ENCODE results near the gene CPED1. TPM values are rescaled to one million over a fixed set of nuclear protein-coding genes. Genes with fewer than 3 reads are reported as not detected.

The CPED1 gene
- total RNA-seq, 1 experiment from 2014 or later: 1.8 TPM

DNA sequence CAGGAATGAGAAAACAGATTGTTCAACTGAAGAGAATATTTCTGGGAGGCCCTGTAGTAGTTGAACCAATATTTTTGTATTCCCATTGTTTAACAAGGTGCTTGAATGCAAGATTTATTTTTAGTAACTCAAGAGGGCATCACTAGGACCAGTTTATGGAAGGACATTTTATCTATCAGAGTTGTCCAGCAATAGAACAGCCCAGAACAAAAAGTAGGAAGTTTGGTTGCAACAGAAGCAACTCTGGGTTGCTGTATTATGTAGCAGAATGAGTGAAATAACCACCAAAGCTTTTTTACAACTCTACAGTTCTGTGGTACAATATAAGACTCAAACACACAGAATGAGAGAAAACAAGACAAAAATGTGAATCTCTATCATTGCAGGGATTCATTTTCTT is 34.7 kb downstream of the CPED1 start:
- no peaks in the 10 kb centered on the region for H3K36me3 ChIP-seq (ENCODE audit: low read depth, low read length)
- no peak overlapping the region for H3K9ac ChIP-seq (ENCODE audit: low read length)
- H3K27ac ChIP-seq (ENCODE audit: low read length): no peak overlapping the region
- no peaks in the 10 kb centered on the region for H3K9me2 ChIP-seq (replicated peaks; ENCODE audit: low read length)
- ATAC-seq: no peak
- no peak overlapping the region for H3K4me3 ChIP-seq (ENCODE audit: low read length)
- H3K9me3 ChIP-seq (ENCODE audit: low read length): no peaks in the 10 kb centered on the region
- H2AFZ ChIP-seq (ENCODE audit: low read length): no peak overlapping the region
- peaks cover 32% of the 10 kb centered on the region for H3K4me1 ChIP-seq (ENCODE audit: insufficient read depth, low read length)
- intact Hi-C loops (cut with micrococcal nuclease): loop anchor here (2.0 kb wide), 1 partner anchor 18 kb away; no protein-coding TSS in a partner anchor
- no peaks in the 10 kb centered on the region for H3K79me2 ChIP-seq (ENCODE audit: low read length)
- DNase-seq: no peak
- no TSS peak for BruUV-seq (replicated peaks)
- POLR2A ChIA-PET (ENCODE audit: unreplicated experiment): interaction anchor here (0.5 kb wide), 1 partner anchor 21 kb away, joined by 3 read pairs; no protein-coding TSS in a partner anchor
- no peaks in the 10 kb centered on the region for H3F3A ChIP-seq (ENCODE audit: low read length, unreplicated experiment)
- no peak for TF ChIP-seq EZH2phosphoT487 (IDR thresholded peaks at IDR 0.05; ENCODE audit: borderline replicate concordance, low read length)
- TF ChIP-seq, protein P1, sequence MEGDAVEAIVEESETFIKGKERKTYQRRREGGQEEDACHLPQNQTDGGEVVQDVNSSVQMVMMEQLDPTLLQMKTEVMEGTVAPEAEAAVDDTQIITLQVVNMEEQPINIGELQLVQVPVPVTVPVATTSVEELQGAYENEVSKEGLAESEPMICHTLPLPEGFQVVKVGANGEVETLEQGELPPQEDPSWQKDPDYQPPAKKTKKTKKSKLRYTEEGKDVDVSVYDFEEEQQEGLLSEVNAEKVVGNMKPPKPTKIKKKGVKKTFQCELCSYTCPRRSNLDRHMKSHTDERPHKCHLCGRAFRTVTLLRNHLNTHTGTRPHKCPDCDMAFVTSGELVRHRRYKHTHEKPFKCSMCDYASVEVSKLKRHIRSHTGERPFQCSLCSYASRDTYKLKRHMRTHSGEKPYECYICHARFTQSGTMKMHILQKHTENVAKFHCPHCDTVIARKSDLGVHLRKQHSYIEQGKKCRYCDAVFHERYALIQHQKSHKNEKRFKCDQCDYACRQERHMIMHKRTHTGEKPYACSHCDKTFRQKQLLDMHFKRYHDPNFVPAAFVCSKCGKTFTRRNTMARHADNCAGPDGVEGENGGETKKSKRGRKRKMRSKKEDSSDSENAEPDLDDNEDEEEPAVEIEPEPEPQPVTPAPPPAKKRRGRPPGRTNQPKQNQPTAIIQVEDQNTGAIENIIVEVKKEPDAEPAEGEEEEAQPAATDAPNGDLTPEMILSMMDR (conservative IDR thresholded peaks at IDR 0.05; ENCODE audit: low read depth, low read length): no peak
- no peak for TF ChIP-seq EZH2 (IDR thresholded peaks at IDR 0.05; ENCODE audit: low read length, unreplicated experiment)
- CTCF ChIA-PET: no interaction called here
- no peaks in the 10 kb centered on the region for H4K20me1 ChIP-seq (ENCODE audit: low read length)
- H3K4me2 ChIP-seq (ENCODE audit: low read length): no peak overlapping the region
- H3K27me3 ChIP-seq (ENCODE audit: low read length): no peaks in the 10 kb centered on the region

DNA sequence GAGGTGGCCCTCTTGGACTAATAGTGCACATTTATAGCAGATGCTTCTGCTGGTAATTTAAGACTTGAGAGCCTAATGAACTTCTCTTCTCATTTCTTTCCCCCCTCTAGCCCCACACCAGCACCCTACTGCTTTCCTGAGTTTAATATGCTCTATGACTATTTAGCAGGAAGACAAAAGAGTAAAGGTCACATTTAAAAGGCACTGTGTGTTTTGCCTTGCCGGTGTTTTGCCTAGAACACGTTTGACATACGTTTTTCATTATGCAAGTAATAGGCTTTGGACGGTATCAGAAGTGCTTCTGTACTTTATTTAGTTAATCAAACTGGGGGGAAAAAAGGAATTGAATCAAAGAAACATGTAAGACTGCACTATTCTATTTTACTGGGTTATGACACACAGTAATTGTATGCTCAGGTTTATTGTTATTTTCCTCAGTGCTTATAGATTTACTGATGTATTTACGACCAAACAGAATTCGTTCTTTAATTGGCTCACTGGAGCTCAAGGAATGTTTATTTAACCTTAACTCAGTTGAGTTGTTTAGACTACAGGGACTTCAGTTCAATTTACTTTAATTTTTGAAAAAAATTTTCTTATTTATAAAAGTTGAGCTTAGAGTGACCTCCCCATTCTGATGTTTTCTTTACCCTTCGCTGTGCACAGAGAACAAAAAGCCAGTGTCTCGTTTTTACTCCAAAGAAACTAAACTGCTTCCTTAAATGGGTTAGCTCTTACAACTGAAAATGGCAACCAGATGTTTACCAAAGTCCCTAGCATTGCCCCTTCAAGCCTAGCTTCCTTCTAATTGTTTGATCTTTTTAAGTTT is 35.4 kb downstream of the CPED1 start:
- H2AFZ ChIP-seq (ENCODE audit: low read length): no peak overlapping the region
- no TSS peak for BruUV-seq (replicated peaks)
- H3K9me2 ChIP-seq (replicated peaks; ENCODE audit: low read length): no peaks in the 10 kb centered on the region
- H3K36me3 ChIP-seq (ENCODE audit: low read depth, low read length): no peaks in the 10 kb centered on the region
- no peaks in the 10 kb centered on the region for H4K20me1 ChIP-seq (ENCODE audit: low read length)
- H3K4me1 ChIP-seq (ENCODE audit: insufficient read depth, low read length): peaks cover 32% of the 10 kb centered on the region
- H3F3A ChIP-seq (ENCODE audit: low read length, unreplicated experiment): no peaks in the 10 kb centered on the region
- no peaks in the 10 kb centered on the region for H3K9me3 ChIP-seq (ENCODE audit: low read length)
- TF ChIP-seq, protein P1 (conservative IDR thresholded peaks at IDR 0.05; ENCODE audit: low read depth, low read length): no peak
- TF ChIP-seq EZH2phosphoT487 (IDR thresholded peaks at IDR 0.05; ENCODE audit: borderline replicate concordance, low read length) (no peak), EZH2 (IDR thresholded peaks at IDR 0.05; ENCODE audit: low read length, unreplicated experiment) (no peak)
- no peak overlapping the region for H3K27ac ChIP-seq (ENCODE audit: low read length)
- H3K9ac ChIP-seq (ENCODE audit: low read length): no peak overlapping the region
- intact Hi-C loops (cut with micrococcal nuclease): loop anchor here (2.0 kb wide), 1 partner anchor 17 kb away; no protein-coding TSS in a partner anchor
- CTCF ChIA-PET: no interaction called here
- no peak for DNase-seq
- no peaks in the 10 kb centered on the region for H3K27me3 ChIP-seq (ENCODE audit: low read length)
- no peak overlapping the region for H3K4me3 ChIP-seq (ENCODE audit: low read length)
- ATAC-seq: peak; percentile 19
- no peak overlapping the region for H3K4me2 ChIP-seq (ENCODE audit: low read length)
- POLR2A ChIA-PET (ENCODE audit: unreplicated experiment): interaction anchor here (0.5 kb wide), 1 partner anchor 21 kb away, joined by 3 read pairs; no protein-coding TSS in a partner anchor
- no peaks in the 10 kb centered on the region for H3K79me2 ChIP-seq (ENCODE audit: low read length)

- H3K27ac ChIP-seq (ENCODE audit: low read length): no peak overlapping the region
- ATAC-seq: no peak
- H3K4me1 ChIP-seq (ENCODE audit: insufficient read depth, low read length): peaks cover 30% of the 10 kb centered on the region
- H3K9ac ChIP-seq (ENCODE audit: low read length): no peak overlapping the region
- ChIA-PET POLR2A (ENCODE audit: unreplicated experiment) (no interaction called here), CTCF (no interaction called here)
- no peaks in the 10 kb centered on the region for H3K79me2 ChIP-seq (ENCODE audit: low read length)
- no peak overlapping the region for H2AFZ ChIP-seq (ENCODE audit: low read length)
- H3K4me2 ChIP-seq (ENCODE audit: low read length): no peak overlapping the region
- DNase-seq: no peak
- TF ChIP-seq EZH2 (IDR thresholded peaks at IDR 0.05; ENCODE audit: low read length, unreplicated experiment) (no peak), EZH2phosphoT487 (IDR thresholded peaks at IDR 0.05; ENCODE audit: borderline replicate concordance, low read length) (no peak)
- TF ChIP-seq, protein P1 (conservative IDR thresholded peaks at IDR 0.05; ENCODE audit: low read depth, low read length): no peak
- no TSS peak for BruUV-seq (replicated peaks)
- no peaks in the 10 kb centered on the region for H3K9me2 ChIP-seq (replicated peaks; ENCODE audit: low read length)
- H3K4me3 ChIP-seq (ENCODE audit: low read length): no peak overlapping the region
- no peaks in the 10 kb centered on the region for H3K27me3 ChIP-seq (ENCODE audit: low read length)
- H3F3A ChIP-seq (ENCODE audit: low read length, unreplicated experiment): no peaks in the 10 kb centered on the region
- intact Hi-C loops (cut with micrococcal nuclease): no loop called here
- no peaks in the 10 kb centered on the region for H3K9me3 ChIP-seq (ENCODE audit: low read length)
- H3K36me3 ChIP-seq (ENCODE audit: low read depth, low read length): no peaks in the 10 kb centered on the region
- no peaks in the 10 kb centered on the region for H4K20me1 ChIP-seq (ENCODE audit: low read length)
These were observed 36.1 kb downstream of the CPED1 start for GRCh38 chr7:121024611-121025010.

All from PC-3 (cell line).